Muscle layer of duodenum (tissue), 2 donors: ENCODE measurements around the gene TMEM63B.

Experiments used
- H3K27ac ChIP-seq: one replicate; pipeline ENCODE4 v1.7.0; 2013; ENCODE audit warnings: mild to moderate bottlenecking, low read length
- H3K27me3 ChIP-seq: one replicate; pipeline ENCODE4 v1.7.0; 2013; ENCODE audit warnings: low read depth, mild to moderate bottlenecking, control low read depth, low read length
- H3K36me3 ChIP-seq, 2 donors: one replicate each; pipeline ENCODE4 v1.7.0; 2013; ENCODE audit warnings: low read length in 2 of 2, control low read depth in 1 of 2, mild to moderate bottlenecking in 1 of 2; ENCODE audit not compliant: insufficient read depth in 2 of 2, control insufficient read depth in 1 of 2
- H3K4me1 ChIP-seq, 2 donors: one replicate each; pipeline ENCODE4 v1.7.0; 2013; ENCODE audit warnings: low read length in 2 of 2, mild to moderate bottlenecking in 2 of 2, control low read depth in 1 of 2, moderate library complexity in 1 of 2; ENCODE audit not compliant: insufficient read depth in 2 of 2, control insufficient read depth in 1 of 2
- H3K4me3 ChIP-seq, 2 donors: one replicate each; pipeline ENCODE4 v1.7.0; 2013; ENCODE audit warnings: low read length in 2 of 2, low read depth in 1 of 2, mild to moderate bottlenecking in 1 of 2
- H3K9me3 ChIP-seq, 2 donors: one replicate each; pipeline ENCODE4 v1.7.0; 2013; ENCODE audit warnings: low read length in 2 of 2, control low read depth in 1 of 2, mild to moderate bottlenecking in 1 of 2; ENCODE audit not compliant: control insufficient read depth in 1 of 2
- donor health status: healthy.

TMEM63B gene

GRCh38 chr6:44127186-44128019, at the start of gene TMEM63B, which contains the start of gene MRPL14:
Gene TMEM63B, plus strand, starts transcription at chr6:44127554. Its CDS starts 7,031 bp downstream, at chr6:44134585.
Gene MRPL14, minus strand, starts transcription at chr6:44127452. Its CDS starts 10,841 bp downstream, at chr6:44116611.
- Histone ChIP-seq H3K27ac (peak within 1 kb of the TSS; percentile 68), H3K4me1 (peaks cover 14 to 46% of the 10 kb centered on the region in 2 donors), H3K4me3 (peak within 1 kb of the TSS; percentile 92 to 97), H3K36me3 (no peaks in the 10 kb centered on the region), H3K27me3 (no peaks in the 10 kb centered on the region), H3K9me3 (no peaks in the 10 kb centered on the region)

GRCh38 chr6:44078219-44078826, 49.0 kb upstream of the TMEM63B start:
- Histone ChIP-seq H3K27ac (no peak overlapping the region), H3K4me3 (no peak overlapping the region), H3K4me1 (peaks cover 12 to 42% of the 10 kb centered on the region in 2 donors), H3K27me3 (no peaks in the 10 kb centered on the region), H3K9me3 (no peaks in the 10 kb centered on the region), H3K36me3 (no peaks in the 10 kb centered on the region)

- H3K27ac ChIP-seq = no peak overlapping the region
- H3K4me3 ChIP-seq = no peak overlapping the region
- no peaks in the 10 kb centered on the region for H3K36me3 ChIP-seq
- H3K9me3 ChIP-seq = no peaks in the 10 kb centered on the region
- H3K27me3 ChIP-seq = no peaks in the 10 kb centered on the region
- H3K4me1 ChIP-seq = peaks cover 8 to 35% of the 10 kb centered on the region in 2 donors
These were observed 48.3 kb upstream of the TMEM63B start for GRCh38 chr6:44078827-44079671.

GRCh38 chr6:44079672-44080071, 47.7 kb upstream of the TMEM63B start:
- H3K4me1 ChIP-seq = peaks cover 3 to 29% of the 10 kb centered on the region in 2 donors
- H3K9me3 ChIP-seq = no peaks in the 10 kb centered on the region
- no peak overlapping the region for H3K27ac ChIP-seq
- no peaks in the 10 kb centered on the region for H3K27me3 ChIP-seq
- H3K36me3 ChIP-seq = no peaks in the 10 kb centered on the region
- no peak overlapping the region for H3K4me3 ChIP-seq

GRCh38 chr6:44080561-44081521, 46.5 kb upstream of the TMEM63B start:
- no peak overlapping the region for H3K27ac ChIP-seq
- H3K4me3 ChIP-seq = no peak overlapping the region
- no peaks in the 10 kb centered on the region for H3K36me3 ChIP-seq
- H3K9me3 ChIP-seq = no peaks in the 10 kb centered on the region
- peaks cover 3 to 23% of the 10 kb centered on the region in 2 donors for H3K4me1 ChIP-seq
- H3K27me3 ChIP-seq = no peaks in the 10 kb centered on the region

- Histone ChIP-seq H3K9me3 (no peaks in the 10 kb centered on the region), H3K27me3 (no peaks in the 10 kb centered on the region), H3K4me1 (peaks cover 3 to 14% of the 10 kb centered on the region in 2 donors), H3K36me3 (no peaks in the 10 kb centered on the region), H3K4me3 (no peak overlapping the region), H3K27ac (no peak overlapping the region)
These were observed 45.6 kb upstream of the TMEM63B start for GRCh38 chr6:44081753-44082152.

GRCh38 chr6:44082872-44083321, 44.5 kb upstream of the TMEM63B start:
- H3K4me1 ChIP-seq = peaks cover 0 to 7% of the 10 kb centered on the region in 2 donors
- H3K9me3 ChIP-seq = no peaks in the 10 kb centered on the region
- no peak overlapping the region for H3K4me3 ChIP-seq
- no peak overlapping the region for H3K27ac ChIP-seq
- H3K36me3 ChIP-seq = no peaks in the 10 kb centered on the region
- H3K27me3 ChIP-seq = no peaks in the 10 kb centered on the region

GRCh38 chr6:44084231-44085014, 42.9 kb upstream of the TMEM63B start:
- peaks cover 0 to under 1% of the 10 kb centered on the region in 2 donors for H3K4me1 ChIP-seq
- no peaks in the 10 kb centered on the region for H3K36me3 ChIP-seq
- H3K27me3 ChIP-seq = no peaks in the 10 kb centered on the region
- no peaks in the 10 kb centered on the region for H3K9me3 ChIP-seq
- H3K4me3 ChIP-seq = no peak overlapping the region
- no peak overlapping the region for H3K27ac ChIP-seq

GRCh38 chr6:44085219-44085618, 42.1 kb upstream of the TMEM63B start:
- no peak overlapping the region for H3K4me3 ChIP-seq
- H3K4me1 ChIP-seq = no peaks in the 10 kb centered on the region
- no peaks in the 10 kb centered on the region for H3K9me3 ChIP-seq
- H3K27ac ChIP-seq = no peak overlapping the region
- H3K36me3 ChIP-seq = no peaks in the 10 kb centered on the region
- no peaks in the 10 kb centered on the region for H3K27me3 ChIP-seq
